GM21381 (cell line): ENCODE measurements around the gene PLA2G12A.

Experiments
- ATAC-seq: cut with Tn5 transposase; IDR thresholded peaks from one replicate; pipeline ENCODE4 v1.9.1; 2021; ENCODE audit warnings: mild to moderate bottlenecking, moderate library complexity; ENCODE audit not compliant: unreplicated experiment

PLA2G12A gene

GRCh38 chr4:109729718-109730618 lies at the start of gene PLA2G12A:
TSS of gene PLA2G12A (minus strand) at chr4:109730070. CDS start at chr4:109729809, 261 bp downstream.
- peak; percentile 87 for ATAC-seq

- ATAC-seq = no peak
These were observed 35.0 kb upstream of the PLA2G12A start for GRCh38 chr4:109764789-109765402.

GRCh38 chr4:109764376-109764775 lies 34.5 kb upstream of the PLA2G12A start:
- no peak for ATAC-seq

GRCh38 chr4:109760682-109761081 lies 30.8 kb upstream of the PLA2G12A start:
- no peak for ATAC-seq

- ATAC-seq = no peak
These were observed 25.8 kb upstream of the PLA2G12A start for GRCh38 chr4:109755656-109756055.

GRCh38 chr4:109754093-109754857 lies 24.4 kb upstream of the PLA2G12A start:
- no peak for ATAC-seq

- no peak for ATAC-seq
These were observed 22.7 kb upstream of the PLA2G12A start for GRCh38 chr4:109752525-109752924.

- no peak for ATAC-seq
These were observed 22.0 kb upstream of the PLA2G12A start for GRCh38 chr4:109751852-109752251.

GRCh38 chr4:109750652-109751244 lies 20.9 kb upstream of the PLA2G12A start:
- no peak for ATAC-seq

- no peak for ATAC-seq
These were observed 19.7 kb upstream of the PLA2G12A start for GRCh38 chr4:109749388-109750082.

GRCh38 chr4:109748114-109748513 lies 18.2 kb upstream of the PLA2G12A start:
- ATAC-seq = no peak

GRCh38 chr4:109746728-109747127 lies 16.9 kb upstream of the PLA2G12A start:
- no peak for ATAC-seq

- ATAC-seq = no peak
These were observed 16.0 kb upstream of the PLA2G12A start for GRCh38 chr4:109745830-109746229.

- ATAC-seq = no peak
These were observed 9.7 kb upstream of the PLA2G12A start for GRCh38 chr4:109739547-109739946.

GRCh38 chr4:109738104-109738872 lies 8.4 kb upstream of the PLA2G12A start:
- ATAC-seq = no peak

GRCh38 chr4:109735566-109736365 lies 5.9 kb upstream of the PLA2G12A start:
- ATAC-seq = no peak

- ATAC-seq = no peak
These were observed 3.9 kb upstream of the PLA2G12A start for GRCh38 chr4:109733728-109734127.

- ATAC-seq = no peak
These were observed 1.0 kb upstream of the PLA2G12A start for GRCh38 chr4:109730619-109731545.
